NOMO-1 treated with dmso at 0.1 percent for 144 hours (cell line): ENCODE results near the gene TMEM150C.
"Not testable (repeated sequence)": the region's sequence is repeated elsewhere in the genome, so short reads cannot be mapped to it uniquely, and the experiment has no call there.

ENCODE experiments used
- DNase-seq: peaks from one replicate; lab custom pipeline; 2025; ENCODE audit not compliant: unreplicated experiment; lab: John Stamatoyannopoulos, UW

TMEM150C gene

DNA sequence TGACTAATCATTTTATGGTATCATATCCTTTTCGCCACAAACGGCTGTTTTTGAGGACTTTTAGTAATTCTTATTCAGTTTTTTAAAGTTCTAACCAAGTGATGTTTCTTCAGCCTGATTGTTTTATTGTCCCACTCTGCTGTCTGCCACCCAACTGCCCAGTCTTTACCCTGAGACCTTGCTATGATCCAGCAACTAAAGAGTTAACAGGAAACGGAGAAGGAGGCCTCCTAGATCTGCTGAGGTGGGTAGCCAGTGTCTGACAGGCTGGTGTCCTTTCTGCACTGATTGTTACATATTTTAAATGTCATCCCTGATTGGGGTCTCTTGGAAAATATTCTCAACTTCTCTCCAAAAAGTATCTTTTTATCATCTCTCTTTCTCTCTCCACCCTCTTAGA, 7.9 kb upstream of the TMEM150C start:
- DNase-seq, result no peak

DNA sequence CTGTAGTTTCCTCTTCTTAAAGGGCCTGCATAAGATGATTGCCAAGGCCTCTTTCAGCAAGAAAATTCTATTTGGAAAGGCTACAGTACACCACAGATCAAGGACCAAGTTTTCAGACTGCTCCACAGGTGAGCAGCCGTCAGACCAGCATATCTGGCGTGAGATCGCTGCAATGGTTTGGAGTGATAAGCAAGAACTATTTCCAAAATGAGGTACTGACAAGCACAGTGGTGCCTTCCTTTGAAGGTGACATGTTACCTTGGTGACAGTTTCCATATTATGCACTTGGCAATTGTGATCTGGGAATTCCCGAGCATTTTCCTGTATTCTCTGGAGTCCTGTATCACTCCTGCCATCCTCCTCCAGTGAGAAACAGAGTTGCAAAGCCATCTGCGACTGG, 7.3 kb upstream of the TMEM150C start:
- DNase-seq, result no peak

DNA sequence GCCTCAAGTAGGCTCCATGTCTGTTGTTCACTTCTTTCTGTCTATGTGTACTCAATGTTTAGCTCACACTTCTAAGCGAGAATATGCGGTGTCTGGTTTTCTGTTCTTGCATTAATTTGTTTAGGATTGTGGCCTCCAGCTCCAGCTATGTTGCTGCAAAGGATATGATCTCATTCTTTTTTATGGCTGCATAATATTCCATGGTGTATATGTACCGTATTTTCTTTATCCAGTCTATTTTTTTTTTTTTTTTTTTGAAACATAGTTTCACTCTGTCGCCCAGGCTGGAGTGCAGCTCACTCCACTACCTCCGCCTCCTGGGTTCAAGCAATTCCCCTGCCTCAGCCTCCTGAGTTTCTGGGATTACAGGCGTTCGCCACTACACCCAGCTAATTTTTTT, 5.7 kb upstream of the TMEM150C start:
- no peak for DNase-seq

DNA sequence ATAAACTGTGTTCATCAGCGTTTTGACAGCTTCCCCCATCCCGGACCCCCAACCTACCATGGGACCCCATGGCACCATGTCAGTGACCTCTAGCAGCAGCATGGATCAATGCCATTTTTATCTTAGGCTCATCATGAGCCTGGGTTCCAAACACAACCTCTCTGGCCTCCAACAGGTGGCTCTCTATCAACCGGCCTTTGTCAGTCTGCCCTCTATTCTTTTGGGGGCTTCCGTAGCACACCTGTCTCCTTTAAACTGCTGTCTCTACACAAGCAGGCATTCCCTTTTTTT, 721 bp upstream of the TMEM150C start:
- no peak for DNase-seq

DNA sequence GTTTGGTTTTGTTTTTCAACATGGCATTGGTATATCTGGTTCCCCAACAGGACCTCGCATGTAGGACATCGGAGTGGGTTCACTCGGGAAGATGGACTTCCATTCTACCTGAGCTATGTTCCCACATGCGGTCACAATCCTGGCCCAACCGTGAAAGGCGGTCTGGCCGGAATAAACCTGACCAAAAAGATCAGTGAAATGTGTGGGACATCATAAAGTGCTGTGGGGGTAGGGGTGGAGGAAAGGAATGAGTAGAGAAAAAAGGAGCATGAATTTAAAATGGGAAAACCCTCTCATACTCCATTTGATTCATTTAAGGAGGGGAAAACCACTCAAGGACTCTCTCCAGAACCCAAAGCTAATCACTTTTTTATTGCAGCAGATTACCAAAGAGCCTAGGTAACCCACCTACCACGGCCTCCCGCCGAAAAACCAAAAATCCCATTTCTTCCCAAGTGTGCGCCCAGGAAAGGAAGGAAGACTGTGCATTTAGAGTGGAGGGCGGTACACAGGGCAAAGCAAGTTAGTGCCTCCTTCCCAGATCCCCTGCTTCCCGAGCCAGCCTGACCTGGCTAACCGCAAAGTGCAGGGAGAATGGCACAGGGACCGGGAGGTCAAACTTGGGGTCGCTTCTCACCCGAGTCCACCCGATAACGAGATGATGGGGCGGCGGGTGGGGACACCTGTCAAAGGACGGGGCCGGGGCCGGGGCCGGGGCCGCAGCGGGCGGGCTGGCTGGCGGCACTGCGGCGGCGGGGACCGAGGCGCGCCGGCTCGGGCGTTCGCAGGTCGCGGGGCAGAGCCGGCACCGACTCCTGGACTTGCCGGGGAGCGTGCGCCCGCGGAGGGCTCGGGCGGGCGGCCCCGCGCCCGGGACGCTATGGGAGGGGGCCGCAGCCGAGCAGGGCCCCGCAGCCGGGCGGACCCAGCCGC, 669 bp downstream of the TMEM150C start:
- DNase-seq, result no peak

DNA sequence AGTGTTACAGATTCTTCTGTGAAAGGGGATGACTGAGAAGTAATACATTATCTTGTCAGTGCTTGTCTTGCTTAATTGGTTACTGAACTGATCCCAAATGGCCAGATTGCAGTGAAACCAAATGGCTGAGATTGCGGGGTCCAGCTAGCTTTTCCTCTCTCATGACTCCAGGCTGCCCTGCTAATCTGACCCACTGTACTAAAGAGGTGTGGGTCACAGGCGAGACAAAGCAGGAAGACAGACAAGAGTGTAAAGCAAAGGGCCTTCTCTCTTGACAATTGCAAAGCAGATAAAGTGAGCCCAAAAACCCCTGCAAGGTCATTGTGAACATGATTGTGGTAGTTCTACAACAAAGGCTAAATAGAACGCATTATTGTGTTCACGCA, 2.1 kb downstream of the TMEM150C start:
- no peak for DNase-seq

DNA sequence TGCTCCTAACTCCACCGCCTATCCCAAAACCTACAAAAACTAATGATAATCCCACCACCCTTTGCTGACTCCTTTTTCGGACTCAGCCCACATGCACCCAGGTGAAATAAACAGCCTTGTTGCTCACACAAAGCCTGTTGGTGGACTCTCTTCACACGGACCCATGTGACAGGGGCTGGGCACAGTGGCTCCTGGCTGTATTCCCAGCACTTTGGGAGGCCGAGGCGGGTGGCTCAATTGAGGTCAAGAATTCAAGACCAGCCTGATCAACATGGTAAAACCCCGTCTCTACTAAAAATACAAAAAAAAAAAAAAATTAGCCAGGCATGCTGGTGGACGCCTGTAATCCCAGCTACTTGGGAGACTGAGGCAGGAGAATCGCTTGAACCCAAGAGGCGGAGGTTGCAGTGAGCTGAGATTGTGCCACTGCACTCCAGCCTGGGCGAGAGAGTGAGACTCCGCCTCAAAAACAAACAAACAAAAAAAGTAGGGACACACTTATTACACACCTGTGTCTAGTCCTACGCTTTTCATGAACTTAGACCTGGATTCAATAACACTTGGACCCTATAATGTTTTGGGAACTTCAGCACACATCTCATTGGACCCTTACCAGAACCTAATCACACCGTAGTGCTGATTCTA, 2.6 kb downstream of the TMEM150C start:
- DNase-seq, result not testable (repeated sequence)

DNA sequence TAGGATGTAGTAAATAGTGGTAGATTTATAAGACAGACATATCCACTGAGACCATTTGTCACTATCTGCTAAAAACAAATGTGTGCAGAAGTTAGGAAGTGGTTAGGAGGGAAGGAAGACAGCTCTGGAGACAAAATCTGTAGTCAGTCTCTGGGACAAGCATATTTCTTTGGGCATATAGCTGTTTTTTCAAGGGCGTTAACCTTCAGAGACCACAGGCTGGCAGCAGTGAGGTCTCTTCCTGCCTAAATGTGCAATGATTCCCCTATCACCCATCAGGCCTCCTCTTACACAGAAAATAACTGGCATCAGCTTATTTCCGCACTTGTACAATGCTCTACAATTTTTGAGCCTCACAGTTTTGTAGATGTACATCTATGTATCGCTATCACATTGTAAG, 6.5 kb downstream of the TMEM150C start:
- DNase-seq, result no peak

DNA sequence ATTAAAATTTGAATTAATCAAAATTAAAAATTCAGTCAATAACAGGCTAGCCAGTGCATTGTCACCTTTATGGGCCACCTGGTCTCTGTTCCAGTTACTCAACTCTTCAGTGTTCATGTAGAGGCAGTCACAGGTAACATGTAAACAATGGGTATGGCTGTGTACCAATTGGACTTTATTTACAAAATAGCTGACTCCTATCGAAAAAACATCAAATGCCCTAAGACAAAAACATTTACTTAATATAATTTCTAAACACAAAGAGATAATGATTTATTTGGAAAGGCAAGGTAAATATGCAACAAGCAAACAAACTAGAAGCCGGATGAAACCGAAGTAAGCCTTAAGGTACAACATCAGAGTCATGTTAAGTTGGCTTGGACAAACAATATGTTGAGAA, 8.8 kb downstream of the TMEM150C start:
- no peak for DNase-seq

DNA sequence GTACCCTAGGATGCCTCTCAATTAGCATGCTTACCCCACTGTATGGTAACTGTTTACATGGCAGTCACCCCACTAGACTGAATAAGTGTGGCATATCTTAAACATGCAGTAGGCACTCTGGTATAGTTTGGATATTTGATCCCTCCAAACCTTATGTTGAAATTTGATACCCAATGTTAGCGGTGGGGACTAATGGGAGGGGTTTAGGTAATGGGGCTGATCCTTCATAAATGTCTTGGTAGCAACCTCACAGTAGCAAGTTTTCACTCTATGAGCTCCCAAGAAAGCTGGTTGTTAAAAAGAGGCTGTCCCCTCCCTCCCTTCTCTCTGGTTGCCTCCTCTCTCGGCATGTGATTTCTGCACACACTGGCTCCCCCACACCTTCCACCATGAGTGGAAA, 10.1 kb downstream of the TMEM150C start:
- DNase-seq, result no peak

DNA sequence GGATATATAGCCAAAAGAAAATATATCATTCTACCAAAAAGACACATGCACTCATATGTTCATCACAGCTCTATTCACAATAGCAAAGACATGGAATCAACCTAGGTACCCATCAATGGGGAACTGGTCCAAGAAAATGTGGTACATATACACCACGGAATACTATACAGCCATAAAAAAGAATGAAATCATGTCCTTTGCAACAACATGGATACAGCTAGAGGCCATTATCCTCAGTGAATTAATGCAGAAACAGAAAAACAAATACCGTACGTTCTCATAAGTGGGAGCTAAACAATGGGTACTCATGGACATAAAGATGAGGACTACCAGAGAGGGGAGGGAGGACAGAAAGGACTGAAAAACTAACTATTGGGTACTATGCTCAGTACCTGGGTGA, 13.9 kb downstream of the TMEM150C start:
- not testable (repeated sequence) for DNase-seq

DNA sequence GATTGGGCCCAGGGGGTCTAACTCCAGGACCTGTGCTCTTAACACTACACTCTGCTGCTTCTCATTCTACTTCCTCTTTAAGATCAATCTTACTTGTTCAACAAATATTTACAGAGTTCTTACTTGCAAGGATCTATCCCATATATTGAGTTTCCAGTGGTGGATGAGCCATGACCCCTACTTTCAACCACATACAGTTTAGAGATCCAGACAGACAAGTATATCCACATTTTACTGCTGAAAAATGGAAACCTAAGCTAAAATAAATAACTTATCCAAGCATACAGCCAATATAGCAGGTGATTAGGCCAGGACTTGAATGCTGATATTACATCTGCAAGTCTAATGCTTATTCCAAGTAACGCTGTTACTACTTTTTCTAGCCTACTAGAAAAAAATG, 18.7 kb downstream of the TMEM150C start:
- DNase-seq, result no peak

DNA sequence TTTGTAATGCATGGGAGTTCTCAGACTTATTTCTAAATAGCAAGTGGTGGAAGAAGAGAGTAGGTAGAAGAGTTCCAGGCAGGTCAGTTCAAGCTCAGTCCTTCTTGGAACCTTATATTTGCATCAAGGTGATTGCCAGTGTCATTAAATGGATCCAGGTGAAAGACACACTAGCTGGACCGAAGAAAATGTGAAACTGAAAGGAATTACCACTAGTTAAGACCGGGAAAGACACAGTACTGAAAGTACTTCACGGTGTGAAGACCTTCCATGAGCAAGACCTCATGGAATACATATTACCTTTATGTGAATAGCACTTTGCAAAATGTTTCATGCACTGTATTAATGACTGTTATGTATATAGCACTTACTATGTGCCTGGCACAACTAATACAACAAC, 19.1 kb downstream of the TMEM150C start:
- DNase-seq, result no peak

DNA sequence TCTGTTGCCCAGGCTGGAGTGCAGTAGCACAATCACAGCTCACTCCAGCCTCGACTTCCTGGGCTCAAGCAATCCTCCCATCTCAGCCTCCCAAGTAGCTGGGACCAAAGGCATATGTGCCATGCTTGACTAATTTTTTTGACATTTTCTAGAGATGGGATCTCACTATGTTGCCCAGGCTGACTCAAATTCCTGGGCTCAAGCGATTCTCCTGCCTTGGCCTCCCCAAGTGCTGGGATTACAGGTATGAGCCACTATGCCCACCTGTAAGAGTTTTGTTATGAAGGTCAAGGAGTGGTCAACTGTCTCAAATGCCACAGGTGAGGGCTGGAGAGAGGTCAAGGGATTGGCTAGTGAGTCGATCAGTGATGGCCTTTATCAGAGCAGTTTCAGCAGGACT, 32.5 kb downstream of the TMEM150C start:
- no peak for DNase-seq

DNA sequence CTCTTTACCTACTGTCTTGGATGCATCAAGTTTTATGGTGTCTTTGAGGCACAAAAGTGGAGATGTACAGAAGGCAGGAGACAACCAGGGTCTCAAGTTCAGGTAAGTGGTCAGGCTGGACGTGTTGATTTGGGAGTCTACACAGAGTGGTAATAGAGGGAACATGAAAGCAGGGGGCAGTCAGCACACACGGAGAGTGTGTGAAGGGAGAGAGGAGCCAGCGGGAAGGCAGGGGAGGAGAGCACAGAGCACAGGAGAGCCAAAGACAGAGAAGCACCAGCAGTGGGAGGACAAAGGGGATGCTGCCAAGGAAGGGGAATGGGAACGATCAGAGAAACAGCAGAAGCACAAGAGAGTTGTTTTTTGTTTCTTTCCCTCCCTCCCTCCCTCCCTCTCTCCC, 32.9 kb downstream of the TMEM150C start:
- DNase-seq, result no peak

DNA sequence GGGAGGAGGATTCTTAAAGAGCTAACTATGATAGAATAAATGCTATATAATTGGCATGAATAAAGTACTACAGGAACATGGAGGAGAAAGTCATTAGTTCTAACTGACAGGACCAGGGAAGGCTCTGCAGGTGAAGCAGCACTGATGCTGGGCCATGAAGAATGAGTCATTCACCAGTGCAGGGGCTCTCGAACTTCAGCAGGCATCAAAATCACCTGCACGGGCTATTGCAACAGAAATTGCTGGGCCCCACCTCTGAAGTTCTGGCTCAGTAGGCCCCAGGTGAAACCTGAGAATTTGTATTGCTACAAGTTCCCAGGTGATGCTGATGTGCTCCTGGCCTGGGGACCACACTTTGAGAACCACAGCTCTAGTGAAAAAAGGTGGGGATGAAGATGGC, 33.7 kb downstream of the TMEM150C start:
- DNase-seq, result no peak

DNA sequence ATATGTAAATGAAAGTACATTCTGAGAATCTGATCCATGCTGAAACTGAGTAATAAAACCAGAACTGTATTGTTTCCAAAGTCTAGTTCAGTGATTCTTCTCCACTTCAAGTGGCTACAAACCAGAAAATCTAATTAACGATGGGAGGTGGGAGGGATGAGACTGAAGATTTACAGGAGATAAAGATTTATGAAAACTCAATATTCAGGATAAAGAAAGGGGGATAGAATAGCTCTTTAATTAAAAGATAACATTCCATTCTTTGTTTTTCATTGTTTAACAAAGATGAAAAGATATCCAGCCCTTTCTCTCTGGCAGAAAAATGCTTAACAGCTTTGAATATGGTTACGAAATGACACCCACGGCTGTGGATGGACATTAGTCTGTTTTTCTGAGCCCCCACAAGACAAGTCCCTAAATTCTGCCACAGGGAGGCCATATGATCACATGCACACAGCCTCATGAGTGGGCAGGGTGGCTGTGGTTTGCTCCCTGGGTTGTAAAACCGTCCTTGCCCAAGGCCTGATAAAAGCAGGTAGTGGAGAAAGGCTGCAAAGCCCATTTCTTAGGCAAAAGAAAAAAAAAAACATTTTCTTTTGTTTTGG, 36.4 kb downstream of the TMEM150C start:
- no peak for DNase-seq

DNA sequence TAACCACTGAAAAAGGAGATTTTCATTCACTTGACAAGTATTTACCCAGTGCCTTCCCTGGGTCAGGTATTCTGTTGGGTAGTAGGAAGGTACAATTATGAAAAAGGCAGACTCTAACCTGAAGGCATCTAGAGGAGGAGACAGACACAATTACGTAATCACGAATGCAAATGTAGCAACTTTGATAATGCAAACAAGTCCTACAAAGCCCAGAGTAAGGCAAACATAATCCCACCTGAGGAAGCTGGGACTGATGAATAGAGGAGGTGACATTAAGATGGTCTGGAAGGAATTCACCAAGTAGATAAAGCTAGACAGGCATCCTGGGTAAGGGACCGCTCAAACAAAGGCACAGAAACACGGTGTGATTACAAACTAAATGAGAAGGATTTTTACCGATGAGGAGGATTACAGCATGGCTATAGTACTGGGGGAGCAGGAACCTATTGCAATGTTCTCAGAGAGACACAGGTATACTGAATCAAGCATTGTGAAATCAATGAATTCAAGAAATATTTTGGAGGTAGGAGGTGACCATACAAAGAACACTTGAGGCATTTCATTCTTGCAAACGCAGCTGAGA, 37.1 kb downstream of the TMEM150C start:
- DNase-seq, result no peak

DNA sequence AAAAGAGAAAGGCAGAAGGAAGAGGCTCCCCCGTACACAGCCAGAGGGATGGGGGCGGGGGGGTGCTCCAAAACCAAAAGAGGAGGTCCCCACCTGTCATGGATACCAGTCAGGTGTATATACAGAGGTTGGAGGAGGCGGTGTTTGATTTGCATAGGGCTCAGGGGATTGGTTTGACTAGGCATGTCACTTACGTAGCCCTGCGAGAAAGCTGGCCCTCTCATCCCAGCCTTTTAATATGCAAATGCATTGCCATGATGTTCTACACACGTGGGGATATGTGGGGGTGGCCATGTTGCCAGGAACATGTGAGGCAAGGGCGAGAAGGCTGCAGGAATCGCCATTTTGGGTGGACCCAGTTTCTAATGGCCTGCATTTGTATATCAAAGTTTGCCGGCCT, 38.6 kb downstream of the TMEM150C start:
- no peak for DNase-seq

DNA sequence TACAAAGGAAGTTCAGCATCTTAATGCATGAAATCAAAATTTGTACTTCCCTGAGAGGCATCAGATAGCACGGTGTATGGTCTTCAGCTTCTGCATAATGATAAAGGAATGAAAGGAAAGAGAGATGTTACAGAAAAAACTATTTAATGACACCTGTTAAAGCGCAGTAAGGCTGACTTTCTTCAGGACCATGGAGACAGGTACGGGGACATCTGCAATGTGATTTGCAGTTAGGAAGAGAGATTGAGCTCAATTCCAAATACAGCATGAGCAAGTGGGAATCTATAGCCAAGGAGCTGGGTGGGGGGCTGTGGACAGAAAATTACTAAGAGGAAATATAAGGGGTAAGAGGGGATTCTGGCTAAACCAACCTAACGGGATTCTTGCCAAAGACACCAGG, 39.3 kb downstream of the TMEM150C start:
- no peak for DNase-seq

DNA sequence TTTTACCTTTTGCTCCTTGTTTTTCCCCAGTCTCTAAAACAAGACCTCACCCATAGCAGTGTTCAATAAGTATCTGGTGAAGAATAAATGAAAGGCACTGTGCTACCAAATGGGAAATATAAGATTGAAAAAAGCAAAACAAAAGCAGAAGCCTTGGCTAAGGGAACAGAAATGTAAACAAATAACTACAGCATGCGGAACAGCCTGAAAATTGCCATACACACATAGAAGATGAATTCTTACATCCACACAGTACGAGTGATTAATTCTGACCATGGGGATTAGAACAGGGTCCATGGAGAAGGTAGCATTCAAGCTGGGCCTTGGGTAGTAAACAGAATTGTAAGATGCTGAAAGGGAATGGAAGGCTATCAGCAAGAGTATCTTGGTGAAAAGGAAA, 40.5 kb downstream of the TMEM150C start:
- no peak for DNase-seq

DNA sequence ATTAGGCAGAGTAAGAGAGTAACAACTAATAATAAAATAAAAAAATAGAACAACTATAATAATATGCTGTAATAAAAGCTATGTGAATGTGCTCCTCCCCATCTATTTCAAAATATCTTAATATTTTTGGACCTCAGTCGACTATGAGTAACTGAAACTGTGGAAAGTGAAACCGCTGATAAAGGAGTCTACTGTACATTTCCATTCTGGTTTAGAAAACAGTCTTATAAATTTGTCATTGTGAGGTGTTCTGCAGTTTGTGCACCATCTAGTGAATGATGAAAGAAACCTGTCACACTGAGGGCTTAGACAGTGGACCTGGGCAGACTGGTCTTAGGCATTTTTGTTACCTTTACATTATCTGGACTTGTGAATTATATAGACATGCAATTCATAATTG, 42.0 kb downstream of the TMEM150C start:
- DNase-seq, result no peak
